ENCODE data around the gene VIPR2. TPM values are rescaled to one million over a fixed set of nuclear protein-coding genes. Genes with fewer than 3 reads are reported as not detected.

Gene VIPR2
- total and polyA plus RNA-seq, 2 experiments from 2014 or later, result 1.3 to 2.7 TPM

DNA sequence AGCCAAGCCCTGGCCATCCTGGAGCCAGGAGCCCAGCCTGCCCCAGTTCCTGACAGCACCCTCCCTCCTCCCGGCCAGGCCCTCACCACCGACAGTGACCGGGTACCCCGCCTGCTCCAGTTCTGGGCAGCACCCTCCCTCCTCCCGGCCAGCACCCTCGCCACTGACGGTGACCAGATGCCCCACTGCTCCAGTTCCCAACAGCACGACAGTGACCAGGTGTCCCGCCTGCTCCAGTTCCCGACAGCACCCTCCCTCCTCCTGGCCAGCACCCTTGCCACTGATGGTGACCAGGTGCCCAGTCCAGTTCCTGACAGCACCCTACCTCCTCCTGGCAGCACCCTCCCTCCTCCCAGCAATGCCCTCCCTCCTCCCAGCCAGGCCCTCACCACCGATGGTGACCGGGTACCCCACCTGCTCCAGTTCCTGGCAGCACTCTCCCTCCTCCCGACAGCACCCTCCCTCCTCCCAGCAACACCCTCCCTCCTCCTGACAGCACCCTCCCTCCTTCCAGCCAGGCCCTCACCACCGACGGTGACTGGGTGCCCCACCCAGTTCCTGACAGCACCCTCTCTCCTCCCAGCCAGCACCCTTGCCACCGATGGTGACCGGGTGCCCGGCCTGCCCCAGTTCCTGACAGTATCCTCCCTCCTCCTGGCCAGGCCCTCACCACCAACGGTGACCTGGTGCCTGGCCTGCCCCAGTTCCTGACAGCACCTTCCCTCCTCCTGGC lies 40.3 kb downstream of the VIPR2 start (continued):
- TF ChIP-seq, protein P1, sequence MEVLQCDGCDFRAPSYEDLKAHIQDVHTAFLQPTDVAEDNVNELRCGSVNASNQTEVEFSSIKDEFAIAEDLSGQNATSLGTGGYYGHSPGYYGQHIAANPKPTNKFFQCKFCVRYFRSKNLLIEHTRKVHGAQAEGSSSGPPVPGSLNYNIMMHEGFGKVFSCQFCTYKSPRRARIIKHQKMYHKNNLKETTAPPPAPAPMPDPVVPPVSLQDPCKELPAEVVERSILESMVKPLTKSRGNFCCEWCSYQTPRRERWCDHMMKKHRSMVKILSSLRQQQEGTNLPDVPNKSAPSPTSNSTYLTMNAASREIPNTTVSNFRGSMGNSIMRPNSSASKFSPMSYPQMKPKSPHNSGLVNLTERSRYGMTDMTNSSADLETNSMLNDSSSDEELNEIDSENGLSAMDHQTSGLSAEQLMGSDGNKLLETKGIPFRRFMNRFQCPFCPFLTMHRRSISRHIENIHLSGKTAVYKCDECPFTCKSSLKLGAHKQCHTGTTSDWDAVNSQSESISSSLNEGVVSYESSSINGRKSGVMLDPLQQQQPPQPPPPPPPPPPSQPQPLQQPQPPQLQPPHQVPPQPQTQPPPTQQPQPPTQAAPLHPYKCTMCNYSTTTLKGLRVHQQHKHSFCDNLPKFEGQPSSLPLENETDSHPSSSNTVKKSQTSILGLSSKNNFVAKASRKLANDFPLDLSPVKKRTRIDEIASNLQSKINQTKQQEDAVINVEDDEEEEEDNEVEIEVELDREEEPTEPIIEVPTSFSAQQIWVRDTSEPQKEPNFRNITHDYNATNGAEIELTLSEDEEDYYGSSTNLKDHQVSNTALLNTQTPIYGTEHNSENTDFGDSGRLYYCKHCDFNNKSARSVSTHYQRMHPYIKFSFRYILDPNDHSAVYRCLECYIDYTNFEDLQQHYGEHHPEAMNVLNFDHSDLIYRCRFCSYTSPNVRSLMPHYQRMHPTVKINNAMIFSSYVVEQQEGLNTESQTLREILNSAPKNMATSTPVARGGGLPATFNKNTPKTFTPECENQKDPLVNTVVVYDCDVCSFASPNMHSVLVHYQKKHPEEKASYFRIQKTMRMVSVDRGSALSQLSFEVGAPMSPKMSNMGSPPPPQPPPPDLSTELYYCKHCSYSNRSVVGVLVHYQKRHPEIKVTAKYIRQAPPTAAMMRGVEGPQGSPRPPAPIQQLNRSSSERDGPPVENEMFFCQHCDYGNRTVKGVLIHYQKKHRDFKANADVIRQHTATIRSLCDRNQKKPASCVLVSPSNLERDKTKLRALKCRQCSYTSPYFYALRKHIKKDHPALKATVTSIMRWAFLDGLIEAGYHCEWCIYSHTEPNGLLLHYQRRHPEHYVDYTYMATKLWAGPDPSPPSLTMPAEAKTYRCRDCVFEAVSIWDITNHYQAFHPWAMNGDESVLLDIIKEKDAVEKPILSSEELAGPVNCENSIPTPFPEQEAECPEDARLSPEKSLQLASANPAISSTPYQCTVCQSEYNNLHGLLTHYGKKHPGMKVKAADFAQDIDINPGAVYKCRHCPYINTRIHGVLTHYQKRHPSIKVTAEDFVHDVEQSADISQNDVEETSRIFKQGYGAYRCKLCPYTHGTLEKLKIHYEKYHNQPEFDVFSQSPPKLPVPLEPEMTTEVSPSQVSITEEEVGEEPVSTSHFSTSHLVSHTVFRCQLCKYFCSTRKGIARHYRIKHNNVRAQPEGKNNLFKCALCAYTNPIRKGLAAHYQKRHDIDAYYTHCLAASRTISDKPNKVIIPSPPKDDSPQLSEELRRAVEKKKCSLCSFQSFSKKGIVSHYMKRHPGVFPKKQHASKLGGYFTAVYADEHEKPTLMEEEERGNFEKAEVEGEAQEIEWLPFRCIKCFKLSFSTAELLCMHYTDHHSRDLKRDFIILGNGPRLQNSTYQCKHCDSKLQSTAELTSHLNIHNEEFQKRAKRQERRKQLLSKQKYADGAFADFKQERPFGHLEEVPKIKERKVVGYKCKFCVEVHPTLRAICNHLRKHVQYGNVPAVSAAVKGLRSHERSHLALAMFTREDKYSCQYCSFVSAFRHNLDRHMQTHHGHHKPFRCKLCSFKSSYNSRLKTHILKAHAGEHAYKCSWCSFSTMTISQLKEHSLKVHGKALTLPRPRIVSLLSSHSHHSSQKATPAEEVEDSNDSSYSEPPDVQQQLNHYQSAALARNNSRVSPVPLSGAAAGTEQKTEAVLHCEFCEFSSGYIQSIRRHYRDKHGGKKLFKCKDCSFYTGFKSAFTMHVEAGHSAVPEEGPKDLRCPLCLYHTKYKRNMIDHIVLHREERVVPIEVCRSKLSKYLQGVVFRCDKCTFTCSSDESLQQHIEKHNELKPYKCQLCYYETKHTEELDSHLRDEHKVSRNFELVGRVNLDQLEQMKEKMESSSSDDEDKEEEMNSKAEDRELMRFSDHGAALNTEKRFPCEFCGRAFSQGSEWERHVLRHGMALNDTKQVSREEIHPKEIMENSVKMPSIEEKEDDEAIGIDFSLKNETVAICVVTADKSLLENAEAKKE (CRISPR knock-in tag; IDR thresholded peaks at IDR 0.05), result no peak
- no peak for TF ChIP-seq EZH2 (IDR thresholded peaks at IDR 0.05; ENCODE audit: low read depth, unreplicated experiment)
- TF ChIP-seq, protein P2, sequence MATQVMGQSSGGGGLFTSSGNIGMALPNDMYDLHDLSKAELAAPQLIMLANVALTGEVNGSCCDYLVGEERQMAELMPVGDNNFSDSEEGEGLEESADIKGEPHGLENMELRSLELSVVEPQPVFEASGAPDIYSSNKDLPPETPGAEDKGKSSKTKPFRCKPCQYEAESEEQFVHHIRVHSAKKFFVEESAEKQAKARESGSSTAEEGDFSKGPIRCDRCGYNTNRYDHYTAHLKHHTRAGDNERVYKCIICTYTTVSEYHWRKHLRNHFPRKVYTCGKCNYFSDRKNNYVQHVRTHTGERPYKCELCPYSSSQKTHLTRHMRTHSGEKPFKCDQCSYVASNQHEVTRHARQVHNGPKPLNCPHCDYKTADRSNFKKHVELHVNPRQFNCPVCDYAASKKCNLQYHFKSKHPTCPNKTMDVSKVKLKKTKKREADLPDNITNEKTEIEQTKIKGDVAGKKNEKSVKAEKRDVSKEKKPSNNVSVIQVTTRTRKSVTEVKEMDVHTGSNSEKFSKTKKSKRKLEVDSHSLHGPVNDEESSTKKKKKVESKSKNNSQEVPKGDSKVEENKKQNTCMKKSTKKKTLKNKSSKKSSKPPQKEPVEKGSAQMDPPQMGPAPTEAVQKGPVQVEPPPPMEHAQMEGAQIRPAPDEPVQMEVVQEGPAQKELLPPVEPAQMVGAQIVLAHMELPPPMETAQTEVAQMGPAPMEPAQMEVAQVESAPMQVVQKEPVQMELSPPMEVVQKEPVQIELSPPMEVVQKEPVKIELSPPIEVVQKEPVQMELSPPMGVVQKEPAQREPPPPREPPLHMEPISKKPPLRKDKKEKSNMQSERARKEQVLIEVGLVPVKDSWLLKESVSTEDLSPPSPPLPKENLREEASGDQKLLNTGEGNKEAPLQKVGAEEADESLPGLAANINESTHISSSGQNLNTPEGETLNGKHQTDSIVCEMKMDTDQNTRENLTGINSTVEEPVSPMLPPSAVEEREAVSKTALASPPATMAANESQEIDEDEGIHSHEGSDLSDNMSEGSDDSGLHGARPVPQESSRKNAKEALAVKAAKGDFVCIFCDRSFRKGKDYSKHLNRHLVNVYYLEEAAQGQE (IDR thresholded peaks at IDR 0.05; ENCODE audit: unreplicated experiment), result no peak
- no peak for TF ChIP-seq CREB1 (CRISPR knock-in tag; IDR thresholded peaks at IDR 0.05; ENCODE audit: low read depth)
- no peak for TF ChIP-seq POLR2AphosphoS5 (IDR thresholded peaks at IDR 0.05; ENCODE audit: low read depth)
- no peak for TF ChIP-seq ZNF331 (CRISPR knock-in tag; IDR thresholded peaks at IDR 0.05; ENCODE audit: low read depth)
- TF ChIP-seq JUNB (IDR thresholded peaks at IDR 0.05; ENCODE audit: unreplicated experiment), result no peak
- TF ChIP-seq, protein P3, sequence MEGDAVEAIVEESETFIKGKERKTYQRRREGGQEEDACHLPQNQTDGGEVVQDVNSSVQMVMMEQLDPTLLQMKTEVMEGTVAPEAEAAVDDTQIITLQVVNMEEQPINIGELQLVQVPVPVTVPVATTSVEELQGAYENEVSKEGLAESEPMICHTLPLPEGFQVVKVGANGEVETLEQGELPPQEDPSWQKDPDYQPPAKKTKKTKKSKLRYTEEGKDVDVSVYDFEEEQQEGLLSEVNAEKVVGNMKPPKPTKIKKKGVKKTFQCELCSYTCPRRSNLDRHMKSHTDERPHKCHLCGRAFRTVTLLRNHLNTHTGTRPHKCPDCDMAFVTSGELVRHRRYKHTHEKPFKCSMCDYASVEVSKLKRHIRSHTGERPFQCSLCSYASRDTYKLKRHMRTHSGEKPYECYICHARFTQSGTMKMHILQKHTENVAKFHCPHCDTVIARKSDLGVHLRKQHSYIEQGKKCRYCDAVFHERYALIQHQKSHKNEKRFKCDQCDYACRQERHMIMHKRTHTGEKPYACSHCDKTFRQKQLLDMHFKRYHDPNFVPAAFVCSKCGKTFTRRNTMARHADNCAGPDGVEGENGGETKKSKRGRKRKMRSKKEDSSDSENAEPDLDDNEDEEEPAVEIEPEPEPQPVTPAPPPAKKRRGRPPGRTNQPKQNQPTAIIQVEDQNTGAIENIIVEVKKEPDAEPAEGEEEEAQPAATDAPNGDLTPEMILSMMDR (conservative IDR thresholded peaks at IDR 0.05; ENCODE audit: low read depth in 2 of 2), result no peak

Measured in GM23338 (cell line).